Thyroid gland (tissue), 4 donors: ENCODE measurements around the gene SERPINB6. TPM values are rescaled to one million over a fixed set of nuclear protein-coding genes. Genes with fewer than 3 reads are reported as not detected.

ENCODE experiments used
- DNase-seq, 2 donors: peaks; one replicate each; pipeline ENCODE4 v3.0.0-alpha.2; 2019
- H3K27ac ChIP-seq, 3 donors: fragments of 200-600 bp; sonication (generic); 1 replicate in 2 of 3; 2 replicates in 1 of 3; pipeline ENCODE4 v1.5.1; 2016 to 2019; ENCODE audit warnings: mild to moderate bottlenecking in 1 of 3, moderate library complexity in 1 of 3
- H3K27me3 ChIP-seq: fragments of 200-600 bp; sonication (generic); one replicate; pipeline ENCODE4 v1.5.1; 2019
- H3K36me3 ChIP-seq, 2 donors: fragments of 200-600 bp; sonication (generic); one replicate each; pipeline ENCODE4 v1.5.1; 2016 to 2019
- H3K4me1 ChIP-seq, 2 donors: fragments of 200-600 bp; sonication (generic); one replicate each; pipeline ENCODE4 v1.5.1; 2017 to 2019
- H3K4me3 ChIP-seq, 3 donors: fragments of 200-600 bp; sonication (generic); replicated peaks in 1 of 3; 1 replicate in 2 of 3; 2 replicates in 1 of 3; pipeline ENCODE4 v1.5.1; 2016; ENCODE audit warnings: mild to moderate bottlenecking in 1 of 3
- H3K9me3 ChIP-seq: fragments of 200-600 bp; sonication (generic); one replicate; pipeline ENCODE4 v1.5.1; 2017
- CTCF ChIP-seq, 6 experiments: fragments of 200-600 bp in 3 of 6; fragments of 450-650 bp in 3 of 6; sonication (generic) in 3 of 6; IDR thresholded peaks; one replicate each; pipeline ENCODE4 v1.5.1; 2016 to 2019; ENCODE audit warnings: antibody characterized with exemption in 6 of 6, mild to moderate bottlenecking in 2 of 6, inconsistent platforms in 1 of 6, moderate library complexity in 1 of 6
- POLR2A ChIP-seq, 2 donors: fragments of 450-650 bp; IDR thresholded peaks; one replicate each; pipeline ENCODE4 v1.6.1; 2017; ENCODE audit warnings: antibody characterized with exemption in 2 of 2, mild to moderate bottlenecking in 2 of 2, moderate library complexity in 1 of 2
- WGBS, 2 donors: methylation state at CpG; one replicate each; pipeline ENCODE4 v1.1.5; 2017; 5-methylcytosine and 5-hydroxymethylcytosine counted together
- intact Hi-C: fragments of 100-400 bp; cut with DNase I; formaldehyde crosslinking; loops from one replicate; pipeline ENCODE4 v1.15.1; 2023
- total RNA-seq, 4 donors: library from RNA; depleted of rRNA; stranded (reverse); fragments of >200 nt; gene quantifications; one replicate each; pipeline ENCODE4 v1.2.3, GENCODE V29; 2016

SERPINB6 gene
- total RNA-seq, 4 donors from 2014 or later: 151 to 210 (median 171) TPM

- H3K36me3 ChIP-seq: peaks cover 5 to 8% of the 10 kb centered on the region in 2 donors
- no peaks in the 10 kb centered on the region for H3K27me3 ChIP-seq
- WGBS, 2 donors: 74 to 75% methylated on average over 12 of the region's 12 CpGs
- peaks cover 16 to 19% of the 10 kb centered on the region in 2 donors for H3K4me1 ChIP-seq
- intact Hi-C loops: no loop called here
- TF ChIP-seq CTCF (IDR thresholded peaks at IDR 0.05) (no peak), POLR2A (IDR thresholded peaks at IDR 0.05) (no peak)
- H3K9me3 ChIP-seq: no peaks in the 10 kb centered on the region
- H3K4me3 ChIP-seq: peak overlapping the region in 1 of 3 donors; percentile 77
- peak overlapping the region in 1 of 3 donors; percentile 48 for H3K27ac ChIP-seq
- DNase-seq: no peak
These were observed 70.3 kb downstream of the SERPINB6 start for GRCh38 chr6:2900821-2901644.

GRCh38 chr6:2900221-2900807, 71.1 kb downstream of the SERPINB6 start:
- 76 to 77% methylated on average over 14 to 15 of the region's 15 CpGs for WGBS, 2 donors

GRCh38 chr6:2899596-2899995, 71.8 kb downstream of the SERPINB6 start:
- Histone ChIP-seq H3K4me1 (peaks cover 16 to 19% of the 10 kb centered on the region in 2 donors), H3K27me3 (no peaks in the 10 kb centered on the region), H3K27ac (no peak overlapping the region), H3K36me3 (peaks cover 19 to 21% of the 10 kb centered on the region in 2 donors), H3K9me3 (no peaks in the 10 kb centered on the region), H3K4me3 (no peak overlapping the region)
- no peak for DNase-seq
- TF ChIP-seq POLR2A (IDR thresholded peaks at IDR 0.05): no peak
- TF ChIP-seq CTCF (IDR thresholded peaks at IDR 0.05): no peak
- intact Hi-C loops: no loop called here
- 87 to 96% methylated on average over 6 of the region's 6 CpGs for WGBS, 2 donors

More at GRCh38 chr6:2900221-2900807, 71.1 kb downstream of the SERPINB6 start:
- no peaks in the 10 kb centered on the region for H3K27me3 ChIP-seq
- peaks cover 12 to 14% of the 10 kb centered on the region in 2 donors for H3K36me3 ChIP-seq
- H3K4me1 ChIP-seq: peaks cover 16 to 19% of the 10 kb centered on the region in 2 donors
- no peaks in the 10 kb centered on the region for H3K9me3 ChIP-seq
- DNase-seq: no peak
- H3K4me3 ChIP-seq: no peak overlapping the region
- intact Hi-C loops: no loop called here
- no peak for TF ChIP-seq POLR2A (IDR thresholded peaks at IDR 0.05)
- no peak for TF ChIP-seq CTCF (IDR thresholded peaks at IDR 0.05)
- H3K27ac ChIP-seq: peak overlapping the region in 1 of 3 donors; percentile 23

Other genes starting within 250 kb of the SERPINB6 start
- gene MYLK4, start 220.6 kb downstream of the SERPINB6 start, total RNA-seq: 1 to 10 TPM in 3 of 4 donors, under 1 TPM in 1; 0.94 to 1.8 (median 1.1) TPM
- 10 to 100 TPM; 70.6 to 99.9 (median 84.1) TPM for gene WRNIP1, start 206.2 kb downstream of the SERPINB6 start, total RNA-seq
- 10 to 100 TPM; 36.2 to 52.8 (median 43.4) TPM for gene SERPINB1, start 129.7 kb downstream of the SERPINB6 start, total RNA-seq
- gene SERPINB9, start 68.3 kb downstream of the SERPINB6 start, total RNA-seq: 10 to 100 TPM; 10.4 to 16.5 (median 15.3) TPM
- 10 to 100 TPM; 20.7 to 43.0 (median 36.3) TPM for gene NQO2, start 28.3 kb upstream of the SERPINB6 start, total RNA-seq
- 10 to 100 TPM; 26.2 to 33.5 (median 29.0) TPM for gene RIPK1, start 96.9 kb upstream of the SERPINB6 start, total RNA-seq
- gene BPHL, start 147.1 kb upstream of the SERPINB6 start, total RNA-seq: 10 to 100 TPM in 2 of 4 donors, 1 to 10 TPM in 2; 8.6 to 17.5 (median 11.9) TPM
- 10 to 100 TPM; 16.3 to 72.5 (median 34.5) TPM for gene TUBB2A, start 186.0 kb upstream of the SERPINB6 start, total RNA-seq